Measurements from ENCODE around the gene FDXACB1.
"Not testable (repeated sequence)": the region's sequence is repeated elsewhere in the genome, so short reads cannot be mapped to it uniquely, and the experiment has no call there.

- not testable (repeated sequence) for TF ChIP-seq CTCF, POLR2A, POLR2AphosphoS5 (IDR thresholded peaks at IDR 0.05)
These were observed 6.1 kb upstream of the FDXACB1 start for GRCh38 chr11:111885053-111885452.

Measured in suprapubic skin (tissue), 4 donors.